SK-N-SH (cell line): ENCODE data around the gene CACNG7. TPM values are rescaled to one million over a fixed set of nuclear protein-coding genes. Genes with fewer than 3 reads are reported as not detected.

Experiments used
- CTCF ChIA-PET: fragments of 300-600, 350-600 bp; formaldehyde crosslinking; extraction: SDS; loops from one replicate; lab custom pipeline; 2021; lab: Yijun Ruan, JAX
- POLR2A ChIA-PET: fragments of 350-600 bp; sonication (Branson Sonifier 250); formaldehyde crosslinking; extraction: SDS; loops from one replicate; lab custom pipeline; 2020; ENCODE audit warnings: antibody characterized with exemption, inconsistent platforms; lab: Yijun Ruan, JAX
- DNase-seq: peaks from one replicate; pipeline ENCODE4 v3.0.0; 2012
- H2AFZ ChIP-seq: fragments of 200-600 bp; sonication (generic); 2 replicates; pipeline ENCODE4 v1.8.1; 2016; ENCODE audit warnings: antibody characterized with exemption, mild to moderate bottlenecking, low read depth
- H3F3A ChIP-seq: fragments of 200-600 bp; sonication (generic); replicated peaks from 2 replicates; pipeline ENCODE3; 2016; ENCODE audit warnings: antibody characterized with exemption, mild to moderate bottlenecking; ENCODE audit not compliant: insufficient read depth
- H3K27ac ChIP-seq, 2 experiments: fragments of 200-500 bp in 1 of 2; fragments of 200-600 bp in 1 of 2; sonication (Bioruptor generic) in 1 of 2; sonication (generic), shearing (Covaris generic) in 1 of 2; 2 replicates each; pipeline versions ENCODE4 v1.5.1 to v1.6.1; 2014 to 2016; ENCODE audit warnings: low read depth in 2 of 2, inconsistent platforms in 1 of 2, low read length in 1 of 2, mild to moderate bottlenecking in 1 of 2, mixed read lengths in 1 of 2
- H3K27me3 ChIP-seq: fragments of 200-600 bp; sonication (generic), shearing (Covaris generic); 2 replicates; pipeline ENCODE4 v1.6.1; 2016; ENCODE audit warnings: mixed run types; ENCODE audit not compliant: insufficient read depth
- H3K36me3 ChIP-seq, 2 experiments: fragments of 200-500 bp in 1 of 2; fragments of 200-600 bp in 1 of 2; sonication (Bioruptor generic) in 1 of 2; sonication (generic) in 1 of 2; replicated peaks in 1 of 2; 2 replicates each; pipeline versions ENCODE3 to v1.5.1; 2014 to 2016; ENCODE audit warnings: low read length in 1 of 2, mild to moderate bottlenecking in 1 of 2; ENCODE audit not compliant: insufficient read depth in 2 of 2, control insufficient read depth in 1 of 2
- H3K4me1 ChIP-seq, 2 experiments: fragments of 200-500 bp in 1 of 2; fragments of 200-600 bp in 1 of 2; sonication (Bioruptor generic) in 1 of 2; sonication (generic), shearing (Covaris generic) in 1 of 2; 2 replicates each; pipeline versions ENCODE4 v1.5.1 to v1.6.1; 2014 to 2016; ENCODE audit warnings: low read depth in 1 of 2, low read length in 1 of 2, mixed run types in 1 of 2; ENCODE audit not compliant: insufficient read depth in 2 of 2, control insufficient read depth in 1 of 2
- H3K4me2 ChIP-seq: fragments of 200-600 bp; sonication (generic), shearing (Covaris generic); 2 replicates; pipeline ENCODE4 v1.6.1; 2017; ENCODE audit warnings: mixed run types
- H3K4me3 ChIP-seq, 2 experiments: fragments of 200-500 bp in 1 of 2; fragments of 200-600 bp in 1 of 2; sonication (Bioruptor generic) in 1 of 2; sonication (generic), shearing (Covaris generic) in 1 of 2; 2 replicates each; pipeline versions ENCODE4 v1.5.1 to v1.8.1; 2014 to 2016; ENCODE audit warnings: low read depth in 2 of 2, inconsistent platforms in 1 of 2, low read length in 1 of 2, mild to moderate bottlenecking in 1 of 2, mixed read lengths in 1 of 2, moderate library complexity in 1 of 2
- H3K79me2 ChIP-seq: fragments of 200-600 bp; sonication (generic); 2 replicates; pipeline ENCODE4 v1.8.1; 2017; ENCODE audit warnings: mild to moderate bottlenecking; ENCODE audit not compliant: insufficient read depth
- H3K9ac ChIP-seq: fragments of 200-600 bp; sonication (generic); 2 replicates; pipeline ENCODE4 v1.6.1; 2017; ENCODE audit warnings: mixed run types
- H3K9me2 ChIP-seq: fragments of 200-600 bp; sonication (generic); 2 replicates; pipeline ENCODE4 v1.6.1; 2017; ENCODE audit warnings: mixed run types
- H3K9me3 ChIP-seq: fragments of 200-600 bp; sonication (generic); 2 replicates; pipeline ENCODE4 v1.6.1; 2017; ENCODE audit warnings: mixed run types, mild to moderate bottlenecking, moderate library complexity
- H4K20me1 ChIP-seq: fragments of 200-600 bp; sonication (generic); 2 replicates; pipeline ENCODE4 v1.6.1; 2017; ENCODE audit warnings: mild to moderate bottlenecking, mixed run types; ENCODE audit not compliant: insufficient read depth
- FOXJ3 ChIP-seq: sonication (generic); formaldehyde crosslinking; IDR thresholded peaks from 2 replicates; pipeline ENCODE4 v1.5.1; 2020; ENCODE audit warnings: mild to moderate bottlenecking, missing genetic modification reagents
- GABPA ChIP-seq: IDR thresholded peaks from 2 replicates; pipeline ENCODE4 v1.4.0; 2012; ENCODE audit warnings: low read depth, mild to moderate bottlenecking
- JUND ChIP-seq: IDR thresholded peaks from 2 replicates; pipeline ENCODE4 v1.4.0; 2012
- NFIC ChIP-seq: IDR thresholded peaks from 2 replicates; pipeline ENCODE4 v1.4.0; 2012; ENCODE audit warnings: borderline replicate concordance
- NRF1 ChIP-seq: IDR thresholded peaks from 2 replicates; pipeline ENCODE4 v1.6.1; 2012; ENCODE audit warnings: low read depth, mild to moderate bottlenecking, low read length
- RCOR1 ChIP-seq: fragments of 150-350 bp; IDR thresholded peaks from 2 replicates; pipeline ENCODE4 v1.6.1; 2017; ENCODE audit warnings: antibody characterized with exemption, low read length
- SMC3 ChIP-seq: IDR thresholded peaks from 2 replicates; pipeline ENCODE4 v1.6.1; 2012; ENCODE audit warnings: low read depth, low read length, improper control_type of control experiment
- TCF12 ChIP-seq: IDR thresholded peaks from 2 replicates; pipeline ENCODE4 v1.4.0; 2012
- WGBS: methylation state at CpG from one replicate; pipeline ENCODE4 v1.1.6; 2017; ENCODE audit warnings: low lambda C conversion rate; 5-methylcytosine and 5-hydroxymethylcytosine counted together
- polyA plus RNA-seq, 3 experiments: library from polyadenylated mRNA; depleted of rRNA; stranded (reverse); fragments of >200 nt; gene quantifications; 2 replicates each; pipeline ENCODE4 v1.2.3, GENCODE V29; 2012
- TF ChIP-seq, protein P1 (sequence below): fragments of 200-600 bp; sonication (generic); IDR thresholded peaks from 2 replicates; pipeline ENCODE4 v1.6.1; 2017; ENCODE audit warnings: antibody characterized with exemption, mild to moderate bottlenecking, moderate library complexity
- TF ChIP-seq, protein P2 (sequence below): IDR thresholded peaks from 2 replicates; pipeline ENCODE4 v1.4.0; 2012; ENCODE audit warnings: low read depth
- TF ChIP-seq, protein P3 (sequence below): fragments of 150-350 bp; IDR thresholded peaks from 2 replicates; pipeline ENCODE4 v1.6.1; 2017; ENCODE audit warnings: antibody characterized with exemption, low read length, low read depth, borderline replicate concordance
- TF ChIP-seq, protein P4 (sequence below): IDR thresholded peaks from 2 replicates; pipeline ENCODE4 v1.4.0; 2012; ENCODE audit warnings: low read depth, borderline replicate concordance
- TF ChIP-seq, protein P5 (sequence below): IDR thresholded peaks from 2 replicates; pipeline ENCODE4 v1.6.1; 2012; ENCODE audit warnings: mild to moderate bottlenecking, low read depth, low read length, moderate library complexity

CACNG7 gene
- polyA plus RNA-seq, 1 of the 3 experiments (the other 2 are of a cell fraction): 25.7 TPM

DNA sequence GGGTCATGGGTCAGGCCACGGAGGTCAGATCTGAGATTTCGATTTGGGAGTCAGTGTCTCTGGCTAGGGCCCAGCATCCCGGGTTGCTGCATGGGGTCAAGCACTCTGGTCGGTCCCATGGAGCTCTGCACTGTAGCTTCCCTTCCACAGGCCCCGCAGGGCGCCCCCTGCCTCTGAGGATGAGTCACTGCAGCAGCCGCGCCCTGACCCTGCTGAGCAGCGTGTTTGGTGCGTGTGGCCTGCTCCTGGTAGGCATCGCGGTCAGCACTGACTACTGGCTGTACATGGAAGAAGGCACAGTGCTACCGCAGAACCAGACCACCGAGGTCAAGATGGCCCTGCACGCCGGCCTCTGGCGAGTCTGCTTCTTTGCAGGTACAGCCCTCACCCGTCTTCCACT lies 3.6 kb downstream of the CACNG7 start:
- Histone ChIP-seq H4K20me1 (peaks cover 22% of the 10 kb centered on the region), H3F3A (peaks cover 7% of the 10 kb centered on the region), H3K27me3 (no peaks in the 10 kb centered on the region), H3K36me3 (peaks cover 16 to 22% of the 10 kb centered on the region in 2 experiments), H3K4me1 (peaks cover 0 to 9% of the 10 kb centered on the region in 2 experiments; a peak in 1 of 4 replicates), H3K9ac (no peak overlapping the region), H3K79me2 (peaks cover 16% of the 10 kb centered on the region), H3K4me3 (no peak overlapping the region; a peak in 1 of 4 replicates), H3K27ac (no peak overlapping the region), H2AFZ (no peak overlapping the region), H3K4me2 (no peak overlapping the region), H3K9me3 (no peaks in the 10 kb centered on the region), H3K9me2 (no peaks in the 10 kb centered on the region)
- ChIA-PET CTCF (interaction anchor here (0.6 to 2.8 kb wide), 11 partner anchors 16 to 123 kb away, joined by 3 to 12 read pairs (median 3); no protein-coding TSS in a partner anchor), POLR2A (no interaction called here)
- peak; percentile 62 for DNase-seq
- 92% methylated on average over 12 of the region's 18 CpGs for WGBS
- TF ChIP-seq RCOR1 (no peak), SMC3 (0 out of 2 replicates have a peak, but pooled peaks have one; percentile 15)
- TF ChIP-seq, protein P1, sequence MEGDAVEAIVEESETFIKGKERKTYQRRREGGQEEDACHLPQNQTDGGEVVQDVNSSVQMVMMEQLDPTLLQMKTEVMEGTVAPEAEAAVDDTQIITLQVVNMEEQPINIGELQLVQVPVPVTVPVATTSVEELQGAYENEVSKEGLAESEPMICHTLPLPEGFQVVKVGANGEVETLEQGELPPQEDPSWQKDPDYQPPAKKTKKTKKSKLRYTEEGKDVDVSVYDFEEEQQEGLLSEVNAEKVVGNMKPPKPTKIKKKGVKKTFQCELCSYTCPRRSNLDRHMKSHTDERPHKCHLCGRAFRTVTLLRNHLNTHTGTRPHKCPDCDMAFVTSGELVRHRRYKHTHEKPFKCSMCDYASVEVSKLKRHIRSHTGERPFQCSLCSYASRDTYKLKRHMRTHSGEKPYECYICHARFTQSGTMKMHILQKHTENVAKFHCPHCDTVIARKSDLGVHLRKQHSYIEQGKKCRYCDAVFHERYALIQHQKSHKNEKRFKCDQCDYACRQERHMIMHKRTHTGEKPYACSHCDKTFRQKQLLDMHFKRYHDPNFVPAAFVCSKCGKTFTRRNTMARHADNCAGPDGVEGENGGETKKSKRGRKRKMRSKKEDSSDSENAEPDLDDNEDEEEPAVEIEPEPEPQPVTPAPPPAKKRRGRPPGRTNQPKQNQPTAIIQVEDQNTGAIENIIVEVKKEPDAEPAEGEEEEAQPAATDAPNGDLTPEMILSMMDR: peak; percentile 48

DNA sequence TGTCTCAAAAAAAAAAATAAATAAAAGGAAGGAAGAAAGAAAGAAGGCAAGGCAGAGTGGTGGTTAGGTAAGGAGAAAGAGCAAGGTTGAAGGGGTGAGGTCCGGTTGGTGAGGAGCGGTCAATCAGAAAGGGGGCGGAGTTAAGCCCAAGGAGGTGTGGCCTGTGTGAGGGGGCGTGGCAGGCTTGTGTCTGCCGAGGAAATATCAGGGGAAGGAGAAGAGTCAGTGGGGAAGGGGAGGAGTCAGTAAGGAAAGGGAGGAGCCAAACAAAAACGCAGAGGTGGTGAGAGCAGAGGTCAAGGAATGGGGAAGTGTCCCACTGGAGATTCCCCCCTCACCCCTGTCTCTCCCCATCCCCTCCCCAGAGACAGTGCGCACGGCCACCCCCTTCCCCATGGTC lies 5.9 kb downstream of the CACNG7 start:
- Histone ChIP-seq H3F3A (peaks cover 3% of the 10 kb centered on the region), H4K20me1 (peaks cover 22% of the 10 kb centered on the region), H3K4me1 (peaks cover 0 to 5% of the 10 kb centered on the region in 2 experiments; a peak in 1 of 4 replicates), H3K9ac (no peak overlapping the region), H3K9me3 (no peaks in the 10 kb centered on the region), H3K36me3 (peaks cover 20 to 26% of the 10 kb centered on the region in 2 experiments), H3K27ac (no peak overlapping the region), H2AFZ (no peak overlapping the region), H3K27me3 (no peaks in the 10 kb centered on the region), H3K9me2 (no peaks in the 10 kb centered on the region), H3K79me2 (peaks cover 11% of the 10 kb centered on the region), H3K4me2 (no peak overlapping the region), H3K4me3 (no peak overlapping the region)
- ChIA-PET CTCF (no interaction called here), POLR2A (no interaction called here)
- peak; percentile 76 for DNase-seq
- WGBS: 70% methylated on average over 8 of the region's 8 CpGs
- TF ChIP-seq FOXJ3 (no peak), NRF1 (no peak)
- TF ChIP-seq, protein P2, sequence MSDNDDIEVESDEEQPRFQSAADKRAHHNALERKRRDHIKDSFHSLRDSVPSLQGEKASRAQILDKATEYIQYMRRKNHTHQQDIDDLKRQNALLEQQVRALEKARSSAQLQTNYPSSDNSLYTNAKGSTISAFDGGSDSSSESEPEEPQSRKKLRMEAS: no peak

DNA sequence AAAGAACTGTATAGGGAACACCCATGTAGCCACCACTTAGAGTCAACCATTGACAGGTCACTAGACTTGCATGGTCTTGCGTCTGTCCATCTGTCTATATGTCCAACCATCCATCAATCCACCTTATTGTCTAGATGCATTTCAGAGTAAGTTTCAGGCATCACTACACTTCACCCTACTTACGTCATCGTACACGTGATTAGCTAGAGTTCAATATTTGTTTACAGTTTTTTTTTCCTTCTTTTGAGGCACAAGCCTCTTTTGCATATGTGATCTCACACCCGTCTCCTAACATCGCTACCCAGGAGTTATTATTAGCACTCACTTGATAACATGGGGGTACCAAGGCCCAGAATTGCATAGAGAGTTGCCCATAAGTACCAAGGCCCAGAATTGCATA lies 6.9 kb downstream of the CACNG7 start:
- WGBS: 95% methylated on average over 6 of the region's 6 CpGs
- H3K9ac ChIP-seq: no peak overlapping the region
- H3K9me2 ChIP-seq: no peaks in the 10 kb centered on the region
- CTCF ChIA-PET: interaction anchor here (2.1 to 2.5 kb wide), 2 partner anchors 9 to 108 kb away, joined by 7 read pairs; no protein-coding TSS in a partner anchor
- peaks cover 20 to 26% of the 10 kb centered on the region in 2 experiments for H3K36me3 ChIP-seq
- peaks cover 3% of the 10 kb centered on the region for H3F3A ChIP-seq
- TF ChIP-seq FOXJ3 (no peak), NFIC (no peak), TCF12 (no peak), JUND (no peak), GABPA (no peak)
- TF ChIP-seq, protein P3, sequence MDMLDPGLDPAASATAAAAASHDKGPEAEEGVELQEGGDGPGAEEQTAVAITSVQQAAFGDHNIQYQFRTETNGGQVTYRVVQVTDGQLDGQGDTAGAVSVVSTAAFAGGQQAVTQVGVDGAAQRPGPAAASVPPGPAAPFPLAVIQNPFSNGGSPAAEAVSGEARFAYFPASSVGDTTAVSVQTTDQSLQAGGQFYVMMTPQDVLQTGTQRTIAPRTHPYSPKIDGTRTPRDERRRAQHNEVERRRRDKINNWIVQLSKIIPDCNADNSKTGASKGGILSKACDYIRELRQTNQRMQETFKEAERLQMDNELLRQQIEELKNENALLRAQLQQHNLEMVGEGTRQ: no peak
- TF ChIP-seq, protein P4, sequence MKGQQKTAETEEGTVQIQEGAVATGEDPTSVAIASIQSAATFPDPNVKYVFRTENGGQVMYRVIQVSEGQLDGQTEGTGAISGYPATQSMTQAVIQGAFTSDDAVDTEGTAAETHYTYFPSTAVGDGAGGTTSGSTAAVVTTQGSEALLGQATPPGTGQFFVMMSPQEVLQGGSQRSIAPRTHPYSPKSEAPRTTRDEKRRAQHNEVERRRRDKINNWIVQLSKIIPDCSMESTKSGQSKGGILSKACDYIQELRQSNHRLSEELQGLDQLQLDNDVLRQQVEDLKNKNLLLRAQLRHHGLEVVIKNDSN: no peak
- TF ChIP-seq, protein P5, sequence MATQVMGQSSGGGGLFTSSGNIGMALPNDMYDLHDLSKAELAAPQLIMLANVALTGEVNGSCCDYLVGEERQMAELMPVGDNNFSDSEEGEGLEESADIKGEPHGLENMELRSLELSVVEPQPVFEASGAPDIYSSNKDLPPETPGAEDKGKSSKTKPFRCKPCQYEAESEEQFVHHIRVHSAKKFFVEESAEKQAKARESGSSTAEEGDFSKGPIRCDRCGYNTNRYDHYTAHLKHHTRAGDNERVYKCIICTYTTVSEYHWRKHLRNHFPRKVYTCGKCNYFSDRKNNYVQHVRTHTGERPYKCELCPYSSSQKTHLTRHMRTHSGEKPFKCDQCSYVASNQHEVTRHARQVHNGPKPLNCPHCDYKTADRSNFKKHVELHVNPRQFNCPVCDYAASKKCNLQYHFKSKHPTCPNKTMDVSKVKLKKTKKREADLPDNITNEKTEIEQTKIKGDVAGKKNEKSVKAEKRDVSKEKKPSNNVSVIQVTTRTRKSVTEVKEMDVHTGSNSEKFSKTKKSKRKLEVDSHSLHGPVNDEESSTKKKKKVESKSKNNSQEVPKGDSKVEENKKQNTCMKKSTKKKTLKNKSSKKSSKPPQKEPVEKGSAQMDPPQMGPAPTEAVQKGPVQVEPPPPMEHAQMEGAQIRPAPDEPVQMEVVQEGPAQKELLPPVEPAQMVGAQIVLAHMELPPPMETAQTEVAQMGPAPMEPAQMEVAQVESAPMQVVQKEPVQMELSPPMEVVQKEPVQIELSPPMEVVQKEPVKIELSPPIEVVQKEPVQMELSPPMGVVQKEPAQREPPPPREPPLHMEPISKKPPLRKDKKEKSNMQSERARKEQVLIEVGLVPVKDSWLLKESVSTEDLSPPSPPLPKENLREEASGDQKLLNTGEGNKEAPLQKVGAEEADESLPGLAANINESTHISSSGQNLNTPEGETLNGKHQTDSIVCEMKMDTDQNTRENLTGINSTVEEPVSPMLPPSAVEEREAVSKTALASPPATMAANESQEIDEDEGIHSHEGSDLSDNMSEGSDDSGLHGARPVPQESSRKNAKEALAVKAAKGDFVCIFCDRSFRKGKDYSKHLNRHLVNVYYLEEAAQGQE: no peak
- no peaks in the 10 kb centered on the region for H3K9me3 ChIP-seq
- H3K4me3 ChIP-seq: no peak overlapping the region
- no peak overlapping the region for H3K27ac ChIP-seq
- H4K20me1 ChIP-seq: peaks cover 15% of the 10 kb centered on the region
- POLR2A ChIA-PET: no interaction called here
- DNase-seq: no peak
- H3K79me2 ChIP-seq: peaks cover 4% of the 10 kb centered on the region; the same call in 1 of the 2 replicates
- no peaks in the 10 kb centered on the region for H3K4me1 ChIP-seq
- no peak overlapping the region for H3K4me2 ChIP-seq
- H2AFZ ChIP-seq: no peak overlapping the region
- no peaks in the 10 kb centered on the region for H3K27me3 ChIP-seq
